Measurements from ENCODE around the gene ARHGEF10L. TPM values are rescaled to one million over a fixed set of nuclear protein-coding genes. Genes with fewer than 3 reads are reported as not detected.

The ARHGEF10L gene
- total RNA-seq, 1 donor from 2014 or later: 51.2 TPM

- DNase-seq (ENCODE audit: low read depth): no peak
These were observed 54.5 kb downstream of the ARHGEF10L start for GRCh38 chr1:17594026-17594425.

GRCh38 chr1:17594690-17595601, 55.4 kb downstream of the ARHGEF10L start:
- DNase-seq (ENCODE audit: low read depth): no peak

GRCh38 chr1:17595602-17595925, 56.1 kb downstream of the ARHGEF10L start:
- no peak for DNase-seq (ENCODE audit: low read depth)

DNA sequence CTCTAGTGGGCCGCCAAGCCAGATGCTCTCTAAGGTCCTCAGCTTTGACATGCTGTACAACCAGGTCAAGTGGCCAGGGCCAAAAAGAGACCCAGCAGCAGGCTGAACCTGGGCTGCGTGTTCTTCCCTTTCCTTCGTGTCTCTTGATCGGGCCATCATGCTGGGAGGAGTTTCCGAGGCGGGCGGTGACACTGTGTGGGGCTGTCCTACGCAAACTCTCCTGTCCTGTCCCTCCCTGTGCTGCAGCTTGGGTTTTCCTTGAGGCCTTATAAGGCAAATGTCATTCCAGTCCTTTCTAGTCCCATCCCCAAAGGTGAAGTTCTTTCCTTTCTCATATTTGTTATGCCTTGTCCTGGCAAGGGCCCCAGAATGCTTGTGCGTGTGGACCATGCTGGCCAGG, 56.7 kb downstream of the ARHGEF10L start:
- DNase-seq (ENCODE audit: low read depth): no peak

- no peak for DNase-seq (ENCODE audit: low read depth)
These were observed 57.4 kb downstream of the ARHGEF10L start for GRCh38 chr1:17596651-17597509.

GRCh38 chr1:17597651-17598050, 58.2 kb downstream of the ARHGEF10L start:
- DNase-seq (ENCODE audit: low read depth): no peak

DNA sequence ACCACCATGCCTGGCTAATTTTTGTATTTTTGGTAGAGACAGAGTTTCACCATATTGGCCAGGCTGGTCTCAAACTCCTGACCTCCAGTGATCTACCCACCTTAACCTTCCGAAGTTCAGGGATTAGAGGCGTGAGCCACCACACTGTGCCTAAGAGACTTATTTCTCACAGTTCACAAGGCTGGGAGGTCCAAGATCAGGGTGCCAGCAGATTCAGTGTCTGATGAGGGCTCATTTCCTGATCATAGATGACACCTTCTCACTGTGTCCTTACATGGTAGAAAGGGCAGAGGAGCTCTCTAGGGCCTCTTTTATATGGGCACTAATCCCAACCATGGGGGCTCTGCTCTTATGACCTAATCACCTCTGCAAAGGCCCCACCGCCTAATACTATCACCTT, 58.8 kb downstream of the ARHGEF10L start:
- DNase-seq (ENCODE audit: low read depth): no peak

DNA sequence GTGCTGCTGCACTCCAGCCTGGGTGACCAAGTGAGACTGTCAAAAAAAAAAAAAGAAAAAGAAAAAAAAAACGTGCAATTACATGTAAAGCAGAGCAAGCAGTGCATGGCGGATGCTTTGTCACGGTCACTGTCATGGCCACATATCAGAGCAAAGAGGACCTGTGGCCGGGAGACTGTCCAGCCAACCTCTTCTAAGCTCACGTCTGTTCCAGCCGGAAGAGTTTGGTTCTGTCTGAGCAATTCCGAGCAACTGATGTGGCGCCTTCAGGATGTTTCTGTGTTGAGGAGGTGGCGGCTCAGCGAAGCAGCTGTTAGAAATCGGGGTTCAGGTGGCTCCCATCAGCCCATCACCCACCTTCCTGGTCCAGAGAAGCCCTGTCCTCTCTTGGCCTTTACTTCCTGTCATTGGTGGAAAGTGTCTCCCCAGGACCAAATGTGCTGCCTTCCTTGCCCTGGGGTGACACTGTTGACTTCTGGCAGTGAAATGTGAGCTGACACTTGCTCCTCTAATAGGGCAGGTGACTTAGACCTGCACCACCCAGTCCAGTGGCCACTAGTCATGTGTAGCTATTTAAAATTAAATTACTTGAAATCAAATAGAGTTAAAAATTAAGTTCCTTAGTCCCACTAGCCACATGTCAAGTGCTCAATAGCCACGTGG, 59.9 kb downstream of the ARHGEF10L start:
- DNase-seq (ENCODE audit: low read depth): no peak

DNA sequence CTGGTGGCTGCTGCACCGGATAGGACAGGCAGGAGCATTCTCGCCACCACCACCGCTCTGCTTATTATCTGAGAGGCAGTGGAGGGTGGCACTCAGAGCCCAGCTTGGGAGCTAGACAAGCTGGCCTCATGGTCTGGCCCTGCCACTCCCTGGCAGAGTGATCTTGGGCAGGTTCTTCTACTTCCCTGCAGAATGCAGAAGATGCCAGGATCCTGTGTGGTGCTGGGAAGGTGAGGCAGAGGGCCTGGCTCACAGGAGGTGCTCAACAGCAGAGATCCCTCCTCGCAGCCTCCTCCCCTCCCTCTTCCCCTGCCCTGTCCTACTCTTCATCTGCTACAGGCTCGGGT, 60.4 kb downstream of the ARHGEF10L start:
- no peak for DNase-seq (ENCODE audit: low read depth)

DNA sequence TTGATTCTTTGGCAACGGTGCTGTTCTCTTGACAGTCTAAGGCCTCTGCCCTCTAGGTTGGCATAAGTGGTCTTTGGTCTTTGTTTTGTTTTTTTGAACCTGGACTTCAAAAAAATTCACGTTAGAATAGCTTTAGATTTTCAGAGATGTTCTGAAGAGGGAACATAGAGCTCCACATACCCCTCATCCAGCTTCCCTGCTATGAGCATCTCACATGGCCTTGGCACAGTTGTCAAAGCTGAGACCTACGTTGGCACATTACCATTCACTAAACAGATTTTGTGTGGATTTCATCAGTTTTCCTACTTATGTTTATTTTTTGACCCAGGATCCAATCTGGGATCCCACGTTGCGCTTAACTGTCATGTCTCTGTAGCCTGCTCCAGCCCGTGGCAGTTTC, 60.8 kb downstream of the ARHGEF10L start:
- DNase-seq (ENCODE audit: low read depth): no peak

GRCh38 chr1:17601643-17602382, 62.3 kb downstream of the ARHGEF10L start:
- no peak for DNase-seq (ENCODE audit: low read depth)

GRCh38 chr1:17603091-17603841, 63.8 kb downstream of the ARHGEF10L start:
- DNase-seq (ENCODE audit: low read depth): no peak

- no peak for DNase-seq (ENCODE audit: low read depth)
These were observed 66.3 kb downstream of the ARHGEF10L start for GRCh38 chr1:17605582-17606344.

GRCh38 chr1:17606826-17607440, 67.4 kb downstream of the ARHGEF10L start:
- peak; percentile 35 for DNase-seq (ENCODE audit: low read depth)

DNA sequence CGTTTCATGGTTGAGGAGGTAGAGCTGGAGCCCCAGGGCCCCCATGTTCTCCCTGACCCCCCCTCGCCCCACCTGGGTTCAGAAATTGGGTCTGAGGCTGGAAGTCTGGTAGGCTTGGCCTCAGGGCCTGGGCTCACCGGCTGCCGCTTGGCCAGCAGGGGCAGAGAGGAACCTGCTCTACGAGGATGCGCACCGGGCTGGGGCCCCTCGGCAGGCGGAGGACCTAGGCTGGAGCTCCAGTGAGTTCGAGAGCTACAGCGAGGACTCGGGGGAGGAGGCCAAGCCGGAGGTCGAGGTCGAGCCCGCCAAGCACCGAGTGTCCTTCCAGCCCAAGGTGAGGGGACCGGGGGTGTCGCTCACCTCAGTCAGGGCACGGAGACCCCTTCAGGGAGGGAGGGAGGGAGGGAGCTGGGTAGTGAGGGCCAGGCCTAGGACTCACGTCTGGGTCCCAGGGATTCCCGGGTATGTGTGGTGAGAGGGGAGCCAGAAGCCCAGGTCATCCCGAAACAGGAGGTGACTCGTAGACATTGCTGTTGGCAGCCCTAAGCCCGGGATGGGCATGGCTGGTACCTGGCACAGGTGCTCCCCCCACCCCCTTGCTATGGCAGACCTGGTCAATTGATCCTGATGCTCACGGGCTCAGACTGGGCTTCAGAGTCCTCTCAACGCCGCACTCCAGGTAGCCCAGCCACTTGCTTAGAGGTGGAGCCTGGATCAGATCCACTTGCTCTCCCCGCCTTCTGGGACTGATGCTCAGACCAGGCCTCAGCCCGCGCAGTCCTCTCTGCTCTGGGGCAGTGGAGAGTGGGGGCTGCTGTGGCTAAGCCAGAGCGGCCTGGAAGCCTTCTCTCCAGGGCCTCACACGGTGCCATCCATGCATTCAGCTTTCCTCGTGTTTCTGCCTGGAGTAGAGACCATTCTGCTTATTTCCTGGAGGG, 68.4 kb downstream of the ARHGEF10L start:
- DNase-seq (ENCODE audit: low read depth): no peak

DNA sequence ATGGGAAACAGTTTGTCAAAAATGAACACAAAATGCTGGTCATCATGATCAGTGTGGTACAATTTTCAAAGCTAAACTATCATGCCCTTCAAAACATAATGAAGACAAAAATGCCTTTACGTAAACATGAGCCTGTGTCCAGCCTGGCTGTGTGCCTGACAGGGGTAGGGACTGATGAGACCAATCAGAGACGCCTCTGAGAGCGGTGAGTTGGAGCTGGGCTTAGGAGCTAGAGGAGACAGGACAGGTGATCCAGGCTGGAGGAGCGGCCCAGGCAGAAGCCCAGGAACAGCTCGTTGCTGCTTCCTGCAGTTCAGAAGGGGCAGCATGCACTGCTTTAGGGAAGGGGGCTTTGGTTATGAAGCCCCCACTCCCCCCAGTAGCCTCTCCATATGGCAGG, 70.0 kb downstream of the ARHGEF10L start:
- DNase-seq (ENCODE audit: low read depth): no peak

DNA sequence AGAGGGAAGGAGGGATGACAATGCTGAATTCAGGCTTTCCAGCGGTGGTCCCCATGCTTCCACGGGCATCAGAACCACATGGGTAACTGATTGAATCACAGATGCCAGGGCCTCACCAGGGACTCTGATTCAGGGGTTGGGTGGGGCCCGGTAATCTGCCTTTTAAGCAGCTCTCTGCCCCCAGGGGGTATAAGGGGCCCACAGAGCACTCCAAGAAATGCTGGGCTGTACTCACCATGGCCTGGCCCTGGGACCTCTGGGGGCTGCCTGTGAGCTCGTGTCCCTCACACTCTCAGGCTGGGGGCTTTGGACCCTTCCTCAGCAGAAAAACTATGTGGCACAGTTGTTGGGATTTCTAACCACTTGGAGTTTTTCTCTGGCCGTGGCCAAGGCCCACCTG, 70.6 kb downstream of the ARHGEF10L start:
- DNase-seq (ENCODE audit: low read depth): no peak

DNA sequence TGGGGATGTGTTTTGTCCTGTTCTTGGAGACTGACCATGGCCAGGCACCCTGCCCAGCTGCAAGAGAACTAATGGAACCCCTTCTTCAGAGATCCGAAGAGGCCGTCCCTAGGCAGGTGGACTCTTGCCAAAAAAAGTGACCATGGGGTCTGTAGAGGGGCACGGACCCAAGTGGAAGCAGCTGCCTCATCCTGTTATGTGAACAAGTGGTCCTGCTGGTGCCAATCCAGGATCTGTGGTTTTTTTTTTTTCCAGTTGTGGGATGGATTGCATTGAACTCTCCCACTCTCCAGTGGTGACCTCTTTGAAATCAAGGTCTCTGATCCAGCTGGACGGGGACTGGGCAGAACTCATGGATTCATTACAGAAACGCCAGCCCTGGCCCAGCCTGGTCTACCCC, 71.2 kb downstream of the ARHGEF10L start:
- DNase-seq (ENCODE audit: low read depth): no peak

DNA sequence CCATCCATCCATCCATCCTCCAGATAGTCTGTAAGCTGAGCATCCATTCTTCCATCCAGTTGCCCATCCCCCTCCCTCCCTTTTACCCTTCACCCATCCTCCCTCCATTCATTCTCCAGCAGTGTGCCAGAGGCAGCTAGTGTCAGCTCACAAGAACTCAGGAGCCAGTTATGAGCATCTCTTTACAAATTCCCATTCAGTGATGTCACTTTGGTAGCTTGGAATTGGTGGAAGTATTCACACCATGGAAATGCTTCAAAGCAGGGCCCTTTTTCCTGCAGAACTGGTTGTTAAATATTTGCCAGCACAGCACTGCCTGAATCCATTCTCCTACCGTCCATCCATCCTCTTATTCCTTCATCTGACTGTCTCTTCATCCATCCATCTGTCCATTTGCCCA, 72.5 kb downstream of the ARHGEF10L start:
- peak; percentile 41 for DNase-seq (ENCODE audit: low read depth)

Data from renal cortical epithelial cell (primary cell).